Daoy (cell line): ENCODE data around the gene FGD6. TPM values are rescaled to one million over a fixed set of nuclear protein-coding genes. Genes with fewer than 3 reads are reported as not detected.
A peak's percentile ranks its signal among the peaks of the same experiment; 100 is the strongest.
"Not testable (repeated sequence)": the region's sequence is repeated elsewhere in the genome, so short reads cannot be mapped to it uniquely, and the experiment has no call there.

Experiments used
- DNase-seq: peaks from one replicate; pipeline ENCODE4 v3.0.0-alpha.2; 2015; ENCODE audit warnings: low read depth
- total RNA-seq: library from RNA; depleted of rRNA; stranded (reverse); fragments of >200 nt; shearing (Covaris generic); gene quantifications from 2 replicates; pipeline ENCODE4 v1.2.3, GENCODE V29; 2014

FGD6 gene
- total RNA-seq, 1 experiment from 2014 or later: 12.3 TPM

DNA sequence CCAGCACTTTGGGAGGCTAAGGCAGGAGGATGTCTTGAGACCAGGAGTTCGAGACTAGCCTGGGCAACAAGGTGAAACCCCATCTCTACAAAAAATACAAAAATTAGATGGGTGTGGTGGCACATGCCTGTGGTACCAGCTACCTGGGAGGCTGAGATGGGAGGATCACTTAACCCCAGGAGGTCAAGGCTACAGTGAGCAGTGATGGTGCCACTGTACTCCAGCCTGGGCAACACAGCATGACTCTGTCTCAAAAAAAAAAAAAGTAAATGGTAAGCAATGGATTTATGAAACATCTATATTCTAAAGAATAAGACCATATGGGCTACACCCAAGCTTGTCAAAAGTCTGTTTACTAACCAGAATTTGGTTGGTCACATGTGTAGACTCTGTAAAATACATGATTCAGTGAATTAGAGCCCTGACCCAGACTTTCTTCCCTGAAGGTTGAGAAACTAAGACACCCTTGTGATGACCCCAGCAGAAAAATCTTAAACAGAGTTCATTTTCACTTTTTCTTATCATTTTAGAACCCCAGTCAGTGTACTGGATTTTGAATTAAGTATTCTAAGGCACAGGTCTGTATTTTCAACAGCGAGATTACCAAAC lies 12.1 kb downstream of the FGD6 start:
- no peak for DNase-seq

DNA sequence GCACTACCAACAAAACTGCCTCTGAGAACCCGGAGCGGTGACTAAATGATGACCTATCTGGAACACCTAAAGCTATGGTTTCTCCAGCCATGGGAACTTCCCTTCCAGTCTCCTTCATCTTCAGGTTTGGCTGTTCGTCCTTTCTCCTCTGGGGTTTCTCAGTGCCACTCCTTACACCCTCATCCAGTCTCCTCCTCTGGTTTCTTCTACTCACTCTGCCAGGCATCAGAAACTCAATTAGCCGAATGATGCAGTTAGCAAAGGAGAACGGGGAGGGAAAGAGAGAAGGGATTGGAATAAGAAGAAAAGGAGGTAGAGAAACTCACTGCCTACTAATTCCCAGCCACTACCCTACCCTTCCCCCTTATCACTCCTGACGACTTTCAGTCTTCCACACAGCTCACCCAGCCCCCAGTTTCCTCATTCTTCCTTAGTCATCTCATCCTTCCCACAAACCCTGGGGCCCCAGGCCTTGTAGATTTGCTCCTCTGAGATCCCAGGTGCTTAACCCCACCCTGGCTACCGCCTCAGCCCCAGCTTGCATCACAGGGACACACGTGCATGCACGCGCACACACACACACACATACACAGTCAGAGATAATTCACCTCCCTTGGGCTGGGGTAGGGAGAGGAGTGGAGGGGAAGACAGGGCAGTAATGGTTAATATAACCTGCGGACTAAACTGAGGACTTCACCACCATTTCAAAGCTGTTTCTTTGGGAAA lies 13.0 kb downstream of the FGD6 start:
- DNase-seq: peak; percentile 96

DNA sequence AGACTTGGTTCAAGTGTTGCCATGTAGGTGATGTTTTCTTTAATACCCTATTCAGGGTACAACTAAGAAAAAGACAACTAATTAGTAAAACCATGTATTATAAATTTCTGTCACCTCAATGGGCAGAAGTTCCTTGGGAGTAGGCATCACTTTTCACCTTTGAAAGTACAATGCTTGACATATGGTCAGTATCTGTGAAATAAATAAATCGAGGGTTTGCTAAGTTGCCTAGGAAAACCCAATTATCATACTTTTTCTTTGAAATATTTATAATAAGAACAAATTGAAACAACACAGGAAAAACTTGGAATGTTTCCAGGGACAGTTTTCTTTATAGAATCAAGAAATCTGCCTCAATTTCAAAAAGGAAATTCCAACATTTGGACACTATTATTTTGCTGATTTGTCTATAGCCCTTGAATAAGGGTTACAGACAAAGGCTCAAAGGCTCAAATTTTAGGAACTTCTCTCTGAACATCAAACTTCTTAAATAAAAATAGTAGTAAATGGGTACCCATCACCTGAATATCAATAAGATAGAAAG lies 13.7 kb downstream of the FGD6 start:
- DNase-seq: no peak

DNA sequence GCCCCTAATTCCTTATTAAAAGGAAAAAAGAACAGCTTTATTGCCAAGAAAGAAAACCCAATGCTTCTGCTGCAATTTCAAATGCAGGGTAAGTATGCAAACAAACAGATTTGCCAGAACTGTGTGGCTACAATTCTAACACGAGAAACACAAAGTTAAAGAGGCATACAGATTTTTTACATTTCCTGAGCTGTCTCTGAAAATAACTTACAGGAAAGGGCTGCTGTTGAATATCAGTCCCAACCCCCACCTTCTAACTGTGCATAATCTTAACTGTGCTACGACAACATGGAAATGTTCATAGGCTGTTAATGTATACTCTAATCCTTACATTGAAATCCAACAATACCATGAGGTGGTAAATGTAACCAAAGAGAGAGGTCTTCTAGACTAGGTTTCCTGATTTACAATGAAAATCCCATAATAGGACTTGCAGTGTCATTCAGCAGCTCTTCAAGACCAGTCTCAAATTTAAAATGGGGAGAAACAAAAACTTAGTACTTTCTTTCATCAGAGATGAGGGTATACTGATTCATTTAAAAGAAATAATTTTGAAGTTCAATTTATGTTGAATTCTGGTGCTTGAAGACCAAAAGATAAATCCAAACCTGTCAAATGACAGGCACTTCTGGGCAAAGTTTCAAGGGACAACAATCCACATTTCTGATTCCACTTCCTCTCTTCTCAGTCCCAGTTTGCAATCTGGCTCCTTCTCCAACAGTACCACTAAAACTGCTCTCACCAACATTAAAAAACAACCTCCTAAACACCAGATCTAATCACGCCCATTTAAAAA lies 14.4 kb downstream of the FGD6 start:
- DNase-seq: no peak

DNA sequence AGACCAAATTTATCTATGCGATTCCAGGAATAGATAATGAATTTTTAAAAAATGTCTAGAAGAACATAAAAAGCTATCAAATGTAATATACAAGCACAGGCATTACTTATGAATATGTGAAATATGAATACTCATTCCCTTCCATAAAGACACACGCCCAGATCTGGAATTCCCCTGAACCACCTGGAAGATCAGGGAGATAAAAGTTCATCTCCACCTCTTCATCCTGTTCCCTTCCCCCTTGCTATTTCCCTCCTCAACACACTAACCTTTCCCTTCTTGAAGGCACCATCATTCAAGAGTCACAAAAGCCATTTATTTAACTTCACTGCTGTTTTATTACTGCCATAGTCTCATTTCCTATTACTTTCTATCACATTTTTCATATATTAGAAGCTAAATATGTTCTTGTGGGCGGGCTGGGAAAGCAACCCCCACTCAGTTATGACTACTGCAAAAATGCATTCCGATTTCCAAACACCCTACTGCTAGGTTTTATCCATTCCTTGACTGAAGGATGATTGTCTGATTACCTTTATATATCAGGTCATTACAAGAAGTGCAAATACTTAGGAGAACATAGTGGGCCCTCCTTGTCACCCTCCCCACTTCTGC lies 16.1 kb downstream of the FGD6 start:
- peak; percentile 41 for DNase-seq

DNA sequence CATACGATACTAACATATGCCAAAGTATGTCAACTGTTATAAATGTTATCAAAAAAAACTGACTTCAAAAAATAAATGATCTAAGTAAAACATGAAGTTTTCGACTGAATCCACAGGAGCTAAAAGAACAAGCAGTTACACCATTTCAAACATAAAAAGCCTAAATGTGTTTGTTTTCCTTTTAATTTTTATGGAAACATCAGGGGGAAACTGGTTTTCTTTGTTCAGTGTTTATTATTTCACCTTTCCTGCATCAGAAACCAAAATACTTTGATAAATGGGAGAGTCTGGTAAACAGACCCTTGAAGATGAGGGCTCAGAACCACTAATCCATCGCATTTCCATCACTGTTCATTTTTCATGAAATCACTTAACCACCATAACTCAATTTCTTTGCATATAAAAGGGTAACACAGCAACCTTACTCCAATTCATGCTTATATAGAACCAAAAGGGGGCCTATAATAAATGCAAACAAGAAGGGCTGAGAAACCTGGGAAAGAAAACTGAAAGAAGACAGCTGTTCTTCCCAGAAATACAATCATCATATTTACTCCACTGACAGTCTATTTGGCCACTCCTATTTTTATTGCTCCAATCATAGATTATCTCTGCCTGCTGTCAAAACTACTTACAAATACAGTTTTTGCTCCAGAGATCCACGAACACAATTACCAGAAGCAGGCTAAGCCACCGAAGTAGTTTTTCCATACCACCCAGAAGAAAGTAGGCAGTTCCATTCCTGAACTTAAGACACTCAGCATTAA lies 17.0 kb downstream of the FGD6 start:
- no peak for DNase-seq

DNA sequence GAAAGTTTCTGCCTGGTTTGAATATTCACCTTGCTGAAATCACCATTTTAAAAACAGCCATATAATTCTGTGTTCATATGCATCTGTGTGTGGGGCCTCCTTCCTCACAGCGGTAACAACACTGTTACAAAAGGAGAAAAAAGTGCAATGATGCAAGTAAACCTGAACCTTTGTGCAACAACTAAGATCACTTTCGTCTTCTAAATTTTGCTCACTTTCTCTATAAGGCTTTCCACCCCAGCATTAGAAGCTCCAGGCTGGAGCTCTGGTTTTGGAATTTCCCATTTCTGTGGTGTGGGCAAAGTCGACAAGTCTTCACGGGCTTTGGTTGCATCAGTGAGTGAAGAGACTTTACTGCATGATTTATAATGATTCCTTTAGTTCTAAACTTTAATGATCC lies 18.4 kb downstream of the FGD6 start:
- DNase-seq: no peak

DNA sequence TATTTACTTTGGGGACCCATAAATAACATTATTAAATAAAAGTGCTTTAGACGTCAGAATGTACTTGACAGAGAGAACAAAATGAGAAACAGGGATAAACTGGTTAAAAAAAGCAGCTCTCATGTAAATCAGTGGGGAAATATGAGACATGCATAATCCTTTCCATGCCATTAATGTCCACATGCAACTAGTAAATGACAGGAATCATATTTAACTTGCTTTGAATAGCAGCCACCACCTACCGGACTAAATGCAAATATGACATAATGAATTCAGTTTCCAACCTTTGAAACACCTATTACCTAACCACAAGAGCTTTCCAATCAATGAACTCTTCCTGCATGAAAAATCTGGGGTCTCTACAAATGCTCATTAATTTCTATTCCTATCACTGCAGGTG lies 19.6 kb downstream of the FGD6 start:
- DNase-seq: no peak

DNA sequence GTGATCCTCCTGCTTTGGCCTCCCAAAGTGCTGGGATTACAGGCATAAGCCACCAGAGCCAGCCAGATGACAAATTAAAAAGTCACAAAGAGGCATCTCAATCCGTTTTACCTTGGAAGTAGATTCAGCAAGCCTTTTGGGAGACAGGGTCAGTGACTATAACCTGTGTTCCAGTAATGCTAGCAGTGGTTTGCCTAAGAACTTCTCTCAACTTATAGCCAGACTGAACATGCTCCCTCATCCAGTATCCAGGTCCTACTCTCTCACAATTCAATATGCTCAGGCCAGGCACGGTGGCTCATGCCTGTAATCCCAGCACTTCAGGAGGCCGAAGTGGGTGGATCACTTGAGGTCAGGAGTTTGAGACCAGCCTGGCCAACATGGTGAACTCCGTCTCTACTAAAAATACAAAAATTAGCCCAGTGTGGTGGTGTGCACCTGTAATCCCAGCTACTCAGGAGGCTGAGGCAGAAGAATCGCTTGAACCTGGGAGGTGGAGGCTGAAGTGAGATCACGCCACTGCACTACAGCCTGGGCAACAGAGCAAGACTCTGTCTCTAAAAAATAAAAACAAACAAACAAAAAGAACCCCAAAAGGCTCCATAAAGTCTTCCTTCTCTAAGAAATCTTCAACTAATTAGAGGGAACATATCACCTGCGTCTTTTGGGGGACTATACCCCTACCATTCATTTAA lies 20.2 kb downstream of the FGD6 start:
- not testable (repeated sequence) for DNase-seq

DNA sequence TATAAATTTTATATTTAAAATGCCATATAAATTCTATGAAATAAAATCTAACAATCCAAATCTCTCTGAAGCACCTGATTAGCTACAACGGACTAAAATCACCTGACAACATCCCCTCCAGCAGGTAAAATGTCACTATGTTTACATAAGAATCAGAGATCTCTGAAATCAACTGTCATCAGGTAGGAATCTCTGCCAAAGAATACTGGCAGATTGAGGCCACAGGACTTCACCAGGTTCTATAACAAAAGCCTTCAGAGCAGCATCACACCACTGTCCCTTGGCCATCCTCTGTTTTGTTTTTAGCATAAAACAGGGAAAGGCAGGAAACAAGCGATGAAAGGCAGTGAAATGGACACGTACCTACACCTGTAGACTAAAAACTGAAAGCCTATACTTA lies 22.1 kb downstream of the FGD6 start:
- no peak for DNase-seq

DNA sequence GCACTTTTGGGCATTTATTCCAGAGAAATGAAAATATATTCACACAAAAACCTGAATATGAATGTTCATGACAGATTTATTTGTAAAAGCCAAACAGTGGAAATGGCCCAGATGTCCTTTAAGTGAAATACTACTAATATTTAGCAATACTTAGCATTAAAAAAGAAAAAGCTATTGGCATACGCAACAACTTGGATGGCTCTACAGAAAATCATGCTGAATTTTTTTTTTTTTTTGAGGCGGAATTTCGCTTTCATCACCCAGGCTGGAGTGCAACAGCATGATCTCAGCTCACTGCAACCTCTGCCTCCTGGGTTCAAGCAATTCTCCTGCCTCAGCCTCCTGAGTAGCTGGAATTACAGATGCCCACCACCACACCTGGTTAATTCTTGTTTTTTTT lies 24.1 kb downstream of the FGD6 start:
- DNase-seq: no peak

DNA sequence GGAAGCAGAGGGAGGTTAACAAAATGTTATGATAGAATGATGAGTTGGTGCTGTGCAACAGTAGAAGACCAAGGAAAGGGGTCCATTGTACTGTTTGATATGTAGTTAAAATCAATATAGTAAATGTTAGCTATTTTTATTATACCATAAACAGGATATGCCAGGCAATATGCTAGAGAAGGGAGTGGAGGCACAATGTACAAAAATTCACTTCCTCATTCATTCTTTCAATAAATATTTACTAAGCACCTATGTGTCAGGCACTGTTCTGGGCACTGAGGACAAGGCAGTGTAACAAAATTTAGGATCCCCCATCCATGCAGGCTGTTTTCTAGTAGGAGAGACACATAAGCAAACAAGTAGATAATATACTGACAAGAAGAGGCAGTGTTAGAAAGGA lies 25.0 kb downstream of the FGD6 start:
- no peak for DNase-seq

DNA sequence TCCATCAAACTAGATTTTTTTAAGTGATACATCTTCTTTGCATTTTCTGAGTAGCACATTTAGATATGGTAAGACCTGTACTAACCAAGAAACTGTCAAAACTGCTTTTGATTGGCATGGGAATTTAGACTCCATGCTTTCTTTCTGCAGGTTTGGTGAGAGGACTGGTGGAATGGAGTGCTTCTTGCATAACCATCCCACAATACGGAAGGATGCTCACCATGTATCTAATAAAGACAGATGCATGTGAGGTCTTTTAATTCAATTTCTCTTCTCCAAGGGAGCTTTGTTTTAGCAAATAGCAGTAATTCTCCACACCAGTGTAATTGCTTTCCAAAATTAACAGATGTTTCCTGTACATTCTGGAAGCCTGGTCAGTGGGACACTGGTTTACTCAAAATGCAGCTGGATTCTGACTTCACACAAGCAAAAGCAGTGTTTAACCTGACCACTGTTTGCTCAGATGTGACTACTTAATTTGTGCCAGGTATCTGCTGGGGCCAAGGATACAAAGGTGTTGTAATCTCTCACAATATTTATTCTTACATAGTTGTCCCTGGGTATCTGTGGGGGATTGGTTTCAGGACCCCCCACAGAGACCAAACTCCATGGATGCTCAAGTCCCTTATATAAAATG lies 26.1 kb downstream of the FGD6 start:
- no peak for DNase-seq

DNA sequence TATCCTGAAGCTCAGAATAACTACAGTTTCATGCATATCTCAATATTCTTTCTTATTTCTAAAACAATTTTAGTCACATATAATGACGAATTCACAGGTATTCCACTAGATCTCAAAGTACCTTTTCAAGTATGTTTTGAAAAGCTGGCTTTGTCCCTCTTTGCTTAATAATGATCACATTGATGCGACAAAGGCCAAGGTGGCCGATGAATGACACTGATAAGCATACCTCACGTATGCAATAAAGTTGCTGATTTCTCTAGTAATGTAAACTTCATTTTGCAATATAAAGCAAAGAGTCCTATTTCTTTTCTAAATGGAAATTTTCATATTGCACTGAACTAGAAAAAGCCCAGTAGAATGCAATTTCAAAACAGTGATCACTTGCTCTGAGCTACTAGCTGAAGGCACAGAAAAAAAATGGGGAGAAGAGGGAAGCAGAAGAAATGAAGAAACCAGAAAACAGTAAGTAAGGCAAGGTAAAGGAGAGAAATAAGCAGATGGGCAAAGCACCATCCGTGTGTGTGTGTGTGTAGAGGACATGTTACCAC lies 29.3 kb downstream of the FGD6 start:
- no peak for DNase-seq

DNA sequence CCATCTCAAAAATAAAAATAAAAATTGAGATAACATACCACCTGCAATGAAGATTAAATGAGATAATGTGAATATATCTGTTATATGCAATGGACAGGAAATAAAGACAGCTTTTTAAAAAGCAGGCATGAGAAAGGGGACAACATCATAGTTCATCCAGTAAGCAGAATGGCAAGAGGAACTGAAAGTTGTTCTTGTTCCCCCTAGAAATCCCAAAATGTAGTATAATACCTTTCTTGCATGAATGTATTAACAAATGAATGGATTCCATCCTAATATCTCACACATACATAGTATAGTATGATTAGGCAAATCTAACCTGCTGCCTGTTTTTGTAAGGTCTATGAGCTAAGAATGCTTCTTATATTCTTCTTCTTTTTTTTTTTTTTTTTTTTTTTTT lies 31.4 kb downstream of the FGD6 start:
- no peak for DNase-seq

DNA sequence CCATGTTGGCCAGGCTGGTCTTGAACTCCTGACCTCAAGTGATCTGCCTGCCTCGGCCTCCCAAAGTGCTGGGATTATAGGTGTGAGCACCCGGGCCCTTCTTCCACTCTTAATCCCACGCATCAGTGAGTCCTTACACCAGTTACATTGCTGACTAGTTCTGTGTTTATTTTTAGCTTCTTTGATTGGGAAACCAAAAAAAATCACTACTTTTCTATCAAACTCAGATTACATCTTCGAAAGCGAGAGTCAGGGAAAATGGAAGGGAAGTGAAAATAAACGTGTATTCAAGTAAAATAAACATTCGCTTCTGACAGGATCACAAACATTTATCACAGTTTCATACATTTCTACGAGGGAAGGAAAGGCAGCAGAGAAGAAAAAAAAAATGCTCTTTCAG lies 32.2 kb downstream of the FGD6 start:
- no peak for DNase-seq

DNA sequence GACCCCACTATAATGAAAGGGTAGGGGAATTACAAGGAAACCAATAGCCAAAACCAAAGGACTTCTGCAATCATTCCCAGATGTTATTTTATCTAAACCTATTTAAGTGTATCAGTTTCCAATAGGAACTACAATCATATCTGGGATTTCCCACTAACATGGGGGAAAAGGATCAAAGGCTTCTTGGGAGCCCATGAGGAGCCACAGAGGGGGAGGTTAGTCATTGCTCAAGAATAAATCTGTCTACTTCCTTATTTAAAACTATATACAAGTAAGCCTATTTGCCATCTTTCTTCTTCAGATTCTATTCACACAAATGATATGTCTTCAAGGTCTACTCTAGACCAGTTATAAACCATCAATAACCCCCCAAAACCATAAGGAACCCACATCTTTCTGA lies 33.1 kb downstream of the FGD6 start:
- no peak for DNase-seq

DNA sequence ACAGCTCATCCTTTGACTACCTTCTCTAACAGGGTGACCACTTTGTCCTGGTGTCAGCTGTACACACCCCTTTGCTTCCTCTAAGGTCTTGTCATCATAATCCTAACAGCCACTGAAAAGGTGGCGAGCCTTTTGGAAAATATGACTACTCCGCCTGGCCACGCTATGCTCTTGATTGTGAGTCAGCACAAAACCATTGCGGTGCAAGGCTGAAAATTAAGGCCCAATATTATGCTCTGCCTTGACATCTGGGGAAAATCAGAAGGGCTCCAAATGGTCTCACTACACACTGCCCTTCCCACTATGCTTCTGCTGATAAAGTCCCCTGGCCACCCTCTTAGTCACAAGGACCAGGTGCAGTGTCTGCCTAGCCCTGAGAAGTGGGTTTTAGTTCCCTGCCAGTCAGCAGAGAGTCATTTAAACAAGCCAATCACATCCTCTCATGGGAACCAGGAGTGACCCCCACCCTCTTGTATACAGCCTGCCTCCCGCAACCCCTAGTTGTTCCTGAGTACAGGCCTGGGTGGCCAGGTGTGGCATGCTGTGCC lies 34.3 kb downstream of the FGD6 start:
- peak; percentile 77 for DNase-seq

DNA sequence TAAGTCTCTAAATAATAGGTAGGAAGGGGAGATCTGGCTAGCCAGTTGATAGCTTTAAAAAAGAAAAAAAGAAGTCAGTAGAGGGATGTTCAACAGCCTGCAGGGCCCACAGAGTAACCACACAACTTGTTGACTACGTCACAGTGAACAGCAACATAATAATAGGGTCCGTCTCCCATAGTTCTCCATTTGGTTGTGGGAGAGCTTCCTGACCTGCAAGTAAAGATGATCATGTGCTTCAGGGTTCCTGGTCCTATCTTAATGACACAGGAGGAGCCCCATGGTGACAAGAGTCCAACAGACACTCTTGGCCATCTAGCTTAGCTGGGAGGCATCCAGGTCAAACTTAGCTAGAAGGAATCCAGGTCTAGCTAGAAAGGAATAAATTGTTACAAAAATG lies 36.2 kb downstream of the FGD6 start:
- DNase-seq: no peak

DNA sequence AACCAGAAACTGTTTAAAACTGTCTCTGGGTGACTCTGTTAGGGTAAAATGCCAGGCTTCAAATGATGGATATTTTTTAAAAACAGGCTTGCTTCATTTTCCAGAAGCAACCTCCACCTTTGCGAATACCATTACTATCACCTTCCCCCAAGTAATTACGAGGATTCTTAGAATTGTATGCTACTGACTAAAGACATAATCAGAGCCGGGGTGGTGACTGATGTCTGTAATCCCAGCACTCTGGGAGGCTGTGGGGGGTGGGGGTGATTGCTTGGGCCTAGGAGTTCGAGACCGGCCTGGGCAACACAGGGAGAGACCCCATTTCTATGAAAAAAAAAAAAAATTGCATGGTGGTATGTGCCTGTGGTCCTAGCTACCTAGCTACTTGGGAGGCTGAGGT lies 38.3 kb downstream of the FGD6 start:
- DNase-seq: peak; percentile 48
